Measurements from ENCODE around the gene MEGF10. TPM values are rescaled to one million over a fixed set of nuclear protein-coding genes. Genes with fewer than 3 reads are reported as not detected.

Gene MEGF10
- polyA plus RNA-seq, 1 donor from 2014 or later: 0.05 TPM

- Histone ChIP-seq H3K27ac (ENCODE audit: low read length) (no peak overlapping the region), H3K36me3 (ENCODE audit: insufficient read depth, low read length) (no peaks in the 10 kb centered on the region), H3K27me3 (ENCODE audit: insufficient read depth, low read depth, low read length) (no peaks in the 10 kb centered on the region), H3K9me2 (ENCODE audit: insufficient read depth, low read length) (no peaks in the 10 kb centered on the region), H3K79me2 (replicated peaks; ENCODE audit: insufficient read depth, low read length) (no peaks in the 10 kb centered on the region), H3K9ac (ENCODE audit: low read length) (no peak overlapping the region), H3F3A (ENCODE audit: insufficient read depth, low read length, poor library complexity, severe bottlenecking) (no peaks in the 10 kb centered on the region), H3K4me3 (ENCODE audit: low read length) (no peak overlapping the region), H3K4me2 (ENCODE audit: low read length) (no peak overlapping the region), H4K20me1 (ENCODE audit: insufficient read depth) (no peaks in the 10 kb centered on the region), H2AFZ (ENCODE audit: low read depth, low read length) (no peak overlapping the region), H3K9me3 (ENCODE audit: low read length) (no peaks in the 10 kb centered on the region)
- TF ChIP-seq TAF1 (IDR thresholded peaks at IDR 0.05; ENCODE audit: low read depth) (no peak), RAD21 (conservative IDR thresholded peaks at IDR 0.05) (no peak), SMC3 (conservative IDR thresholded peaks at IDR 0.05; ENCODE audit: poor library complexity) (no peak), EP300 (conservative IDR thresholded peaks at IDR 0.05; ENCODE audit: poor library complexity, severe bottlenecking) (no peak), POLR2AphosphoS5 (IDR thresholded peaks at IDR 0.05) (no peak), REST (IDR thresholded peaks at IDR 0.05; ENCODE audit: borderline replicate concordance) (no peak), MXI1 (conservative IDR thresholded peaks at IDR 0.05; ENCODE audit: poor library complexity, severe bottlenecking) (no peak), EZH2 (IDR thresholded peaks at IDR 0.05; ENCODE audit: borderline replicate concordance, insufficient read depth, low read length, poor library complexity, severe bottlenecking) (no peak)
Observed at GRCh38 chr5:127338501-127338900, 47.9 kb downstream of the MEGF10 start.

DNA sequence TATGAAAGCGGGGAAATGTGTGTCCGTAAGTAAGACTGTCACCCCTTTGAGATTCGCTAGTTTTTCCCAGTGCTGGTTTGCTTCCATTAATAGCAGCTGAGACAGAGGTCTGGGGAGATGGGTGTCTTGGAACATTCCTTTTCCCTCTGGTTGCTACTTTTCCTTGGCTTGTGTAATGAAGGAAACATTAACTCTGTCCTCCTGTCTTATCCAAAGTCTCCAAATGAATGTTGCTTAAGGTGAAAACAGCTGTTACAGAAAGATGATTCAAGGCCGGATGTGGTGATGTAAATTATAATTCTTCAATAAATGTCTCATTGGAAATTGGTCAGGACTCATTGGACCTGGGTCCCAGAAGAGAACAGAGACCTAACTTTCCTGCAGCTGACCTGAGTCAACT is 50.0 kb downstream of the MEGF10 start:
- H3K27ac ChIP-seq (ENCODE audit: low read length): no peak overlapping the region
- no peaks in the 10 kb centered on the region for H4K20me1 ChIP-seq (ENCODE audit: insufficient read depth)
- H3K36me3 ChIP-seq (ENCODE audit: insufficient read depth, low read length): no peaks in the 10 kb centered on the region
- no peak overlapping the region for H3K4me2 ChIP-seq (ENCODE audit: low read length)
- no peaks in the 10 kb centered on the region for H3K27me3 ChIP-seq (ENCODE audit: insufficient read depth, low read depth, low read length)
- H3K79me2 ChIP-seq (replicated peaks; ENCODE audit: insufficient read depth, low read length): no peaks in the 10 kb centered on the region
- no peaks in the 10 kb centered on the region for H3K9me2 ChIP-seq (ENCODE audit: insufficient read depth, low read length)
- no peak for TF ChIP-seq EZH2 (IDR thresholded peaks at IDR 0.05; ENCODE audit: borderline replicate concordance, insufficient read depth, low read length, poor library complexity, severe bottlenecking)
- no peak for TF ChIP-seq TAF1 (IDR thresholded peaks at IDR 0.05; ENCODE audit: low read depth)
- no peak for TF ChIP-seq EP300 (conservative IDR thresholded peaks at IDR 0.05; ENCODE audit: poor library complexity, severe bottlenecking)
- no peak for TF ChIP-seq POLR2AphosphoS5 (IDR thresholded peaks at IDR 0.05)
- no peak for TF ChIP-seq REST (IDR thresholded peaks at IDR 0.05; ENCODE audit: borderline replicate concordance)
- no peak for TF ChIP-seq SMC3 (conservative IDR thresholded peaks at IDR 0.05; ENCODE audit: poor library complexity)
- TF ChIP-seq RAD21 (conservative IDR thresholded peaks at IDR 0.05): no peak
- TF ChIP-seq MXI1 (conservative IDR thresholded peaks at IDR 0.05; ENCODE audit: poor library complexity, severe bottlenecking): no peak
- TF ChIP-seq, protein P1, sequence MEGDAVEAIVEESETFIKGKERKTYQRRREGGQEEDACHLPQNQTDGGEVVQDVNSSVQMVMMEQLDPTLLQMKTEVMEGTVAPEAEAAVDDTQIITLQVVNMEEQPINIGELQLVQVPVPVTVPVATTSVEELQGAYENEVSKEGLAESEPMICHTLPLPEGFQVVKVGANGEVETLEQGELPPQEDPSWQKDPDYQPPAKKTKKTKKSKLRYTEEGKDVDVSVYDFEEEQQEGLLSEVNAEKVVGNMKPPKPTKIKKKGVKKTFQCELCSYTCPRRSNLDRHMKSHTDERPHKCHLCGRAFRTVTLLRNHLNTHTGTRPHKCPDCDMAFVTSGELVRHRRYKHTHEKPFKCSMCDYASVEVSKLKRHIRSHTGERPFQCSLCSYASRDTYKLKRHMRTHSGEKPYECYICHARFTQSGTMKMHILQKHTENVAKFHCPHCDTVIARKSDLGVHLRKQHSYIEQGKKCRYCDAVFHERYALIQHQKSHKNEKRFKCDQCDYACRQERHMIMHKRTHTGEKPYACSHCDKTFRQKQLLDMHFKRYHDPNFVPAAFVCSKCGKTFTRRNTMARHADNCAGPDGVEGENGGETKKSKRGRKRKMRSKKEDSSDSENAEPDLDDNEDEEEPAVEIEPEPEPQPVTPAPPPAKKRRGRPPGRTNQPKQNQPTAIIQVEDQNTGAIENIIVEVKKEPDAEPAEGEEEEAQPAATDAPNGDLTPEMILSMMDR (IDR thresholded peaks at IDR 0.05; ENCODE audit: poor library complexity, severe bottlenecking): no peak
- H3K9ac ChIP-seq (ENCODE audit: low read length): no peak overlapping the region
- no peaks in the 10 kb centered on the region for H3K9me3 ChIP-seq (ENCODE audit: low read length)
- H3F3A ChIP-seq (ENCODE audit: insufficient read depth, low read length, poor library complexity, severe bottlenecking): no peaks in the 10 kb centered on the region
- H3K4me3 ChIP-seq (ENCODE audit: low read length): no peak overlapping the region
- H2AFZ ChIP-seq (ENCODE audit: low read depth, low read length): no peak overlapping the region

Measured in neural cell (in vitro differentiated cells).